Bronchial epithelial cell (primary cell): ENCODE measurements around the gene PRL. TPM values are rescaled to one million over a fixed set of nuclear protein-coding genes. Genes with fewer than 3 reads are reported as not detected.
A peak's percentile ranks its signal among the peaks of the same experiment; 100 is the strongest.

Experiments used
- DNase-seq: peaks from one replicate; pipeline ENCODE4 v3.0.0-alpha.2; 2010; ENCODE audit warnings: low read depth
- FAIRE-seq: peaks from 2 replicates; lab custom pipeline; 2011; peaks lifted over from hg19 to GRCh38; lab: Jason Lieb, UNC
- H3K27me3 ChIP-seq: 2 replicates; pipeline ENCODE4 v1.5.1; 2011; ENCODE audit warnings: low read length; ENCODE audit not compliant: control insufficient read depth, insufficient read depth
- H3K36me3 ChIP-seq: 2 replicates; pipeline ENCODE4 v1.5.1; 2011; ENCODE audit warnings: low read length; ENCODE audit not compliant: control insufficient read depth, insufficient read depth
- H3K4me3 ChIP-seq: 2 replicates; pipeline ENCODE4 v1.5.1; 2011; ENCODE audit warnings: mild to moderate bottlenecking, low read depth, low read length, control low read depth
- CTCF ChIP-seq: IDR thresholded peaks from 2 replicates; pipeline ENCODE4 v1.5.1; 2011; ENCODE audit warnings: mild to moderate bottlenecking, moderate library complexity, low read length, control low read depth, inconsistent platforms; ENCODE audit not compliant: insufficient read depth, severe bottlenecking
- total RNA-seq: library from RNA; depleted of rRNA; stranded (reverse); fragments of >200 nt; gene quantifications from 2 replicates; pipeline ENCODE4 v1.2.1, GENCODE V29; 2014

PRL gene
- total RNA-seq = not detected in 2 replicates

GRCh38 chr6:22296936-22297335, at the start of gene PRL:
TSS of gene PRL (minus strand) at chr6:22297036. CDS start at chr6:22296982, 54 bp downstream.
- Histone ChIP-seq H3K36me3 (no peaks in the 10 kb centered on the region), H3K4me3 (no peak within 1 kb of the TSS), H3K27me3 (no peaks in the 10 kb centered on the region)
- FAIRE-seq (no peak), DNase-seq (no peak)
- TF ChIP-seq CTCF = no peak

- FAIRE-seq = no peak
Measured at GRCh38 chr6:22343864-22344263, 47.0 kb upstream of the PRL start.

GRCh38 chr6:22334778-22335177, 37.9 kb upstream of the PRL start:
- no peak for DNase-seq
- TF ChIP-seq CTCF = no peak
- Histone ChIP-seq H3K4me3 (no peak overlapping the region), H3K27me3 (no peaks in the 10 kb centered on the region), H3K36me3 (no peaks in the 10 kb centered on the region)
- FAIRE-seq = no peak

More at GRCh38 chr6:22343864-22344263, 47.0 kb upstream of the PRL start:
- peak; percentile 45 for TF ChIP-seq CTCF
- H3K4me3 ChIP-seq = no peak overlapping the region
- no peaks in the 10 kb centered on the region for H3K27me3 ChIP-seq
- DNase-seq = peak; percentile 35
- H3K36me3 ChIP-seq = no peaks in the 10 kb centered on the region

GRCh38 chr6:22333802-22334201, 37.0 kb upstream of the PRL start:
- Histone ChIP-seq H3K36me3 (no peaks in the 10 kb centered on the region), H3K27me3 (no peaks in the 10 kb centered on the region), H3K4me3 (no peak overlapping the region)
- TF ChIP-seq CTCF = no peak
- no peak for DNase-seq
- no peak for FAIRE-seq

GRCh38 chr6:22332711-22333110, 35.9 kb upstream of the PRL start:
- DNase-seq = peak; percentile 10
- no peak for TF ChIP-seq CTCF
- H3K36me3 ChIP-seq = no peaks in the 10 kb centered on the region
- no peaks in the 10 kb centered on the region for H3K27me3 ChIP-seq
- no peak overlapping the region for H3K4me3 ChIP-seq
- FAIRE-seq = no peak

GRCh38 chr6:22332216-22332615, 35.4 kb upstream of the PRL start:
- no peak for TF ChIP-seq CTCF
- Histone ChIP-seq H3K27me3 (no peaks in the 10 kb centered on the region), H3K36me3 (no peaks in the 10 kb centered on the region), H3K4me3 (no peak overlapping the region)
- DNase-seq = no peak
- no peak for FAIRE-seq
